Middle frontal gyrus (tissue), 1 donor: ENCODE data around the gene PLXNA4.

Experiments used
- DNase-seq: peaks from one replicate; pipeline ENCODE4 v3.0.0-alpha.2; 2015; ENCODE audit warnings: low spot score; ENCODE audit errors: extremely low spot score

The PLXNA4 gene

DNA sequence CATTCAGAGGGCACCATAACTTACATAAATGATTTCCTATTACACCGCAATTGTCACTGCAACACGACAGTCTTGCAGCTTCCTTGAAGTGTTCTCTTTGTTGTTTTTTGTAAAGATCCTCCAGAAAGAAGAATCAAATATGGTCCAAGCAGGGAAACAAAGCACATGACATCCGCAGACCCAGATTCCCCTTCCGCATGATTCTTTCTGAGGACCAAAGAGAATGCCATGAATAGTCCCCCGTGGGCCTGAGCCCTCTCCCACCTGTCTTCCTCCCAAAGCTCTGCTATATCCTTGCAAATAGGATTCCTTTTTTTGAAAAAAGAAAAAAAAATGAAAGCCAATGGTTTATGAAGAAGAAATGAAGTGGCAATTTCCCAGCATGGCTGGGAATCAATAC, 10.8 kb downstream of the PLXNA4 start:
- DNase-seq, result no peak

DNA sequence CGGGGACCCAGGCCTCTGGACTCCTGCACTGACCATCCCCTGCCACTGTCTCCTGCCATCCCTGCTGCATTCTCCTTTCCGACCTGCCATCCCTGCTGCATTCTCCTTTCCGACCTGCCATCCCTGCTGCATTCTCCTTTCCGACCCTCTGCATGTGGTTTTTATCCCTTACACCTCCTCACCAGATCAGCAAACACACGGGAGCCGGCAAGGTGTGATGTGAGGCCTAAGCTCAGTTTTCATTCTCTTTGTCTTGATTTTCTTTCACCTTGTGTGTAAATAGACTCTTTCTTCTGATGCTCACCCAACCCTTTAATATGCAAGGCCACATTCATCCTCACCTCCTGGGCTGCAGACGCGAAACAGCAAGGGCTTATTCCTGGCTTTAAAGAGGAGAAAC, 11.4 kb downstream of the PLXNA4 start:
- DNase-seq, result no peak

DNA sequence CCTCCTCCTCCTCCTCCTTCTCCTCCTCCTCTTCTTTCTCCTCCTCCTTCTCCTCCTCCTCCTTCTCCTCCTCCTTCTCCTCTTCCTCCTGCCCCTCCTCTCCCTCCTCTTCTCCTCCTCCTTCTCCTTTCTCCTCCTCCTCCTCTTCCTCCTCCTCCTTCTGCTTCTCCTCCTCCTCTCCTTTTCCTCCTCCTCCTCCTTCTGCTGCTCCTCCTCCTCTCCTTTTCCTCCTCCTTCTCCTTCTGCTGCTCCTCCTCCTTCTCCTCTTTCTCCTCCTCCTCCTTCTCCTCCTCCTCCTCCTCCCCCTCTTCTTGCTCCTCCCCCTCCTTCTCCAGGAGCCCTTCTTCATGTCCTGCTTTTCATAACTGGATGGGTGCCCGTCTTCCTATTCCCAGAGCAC, 12.2 kb downstream of the PLXNA4 start:
- no peak for DNase-seq

DNA sequence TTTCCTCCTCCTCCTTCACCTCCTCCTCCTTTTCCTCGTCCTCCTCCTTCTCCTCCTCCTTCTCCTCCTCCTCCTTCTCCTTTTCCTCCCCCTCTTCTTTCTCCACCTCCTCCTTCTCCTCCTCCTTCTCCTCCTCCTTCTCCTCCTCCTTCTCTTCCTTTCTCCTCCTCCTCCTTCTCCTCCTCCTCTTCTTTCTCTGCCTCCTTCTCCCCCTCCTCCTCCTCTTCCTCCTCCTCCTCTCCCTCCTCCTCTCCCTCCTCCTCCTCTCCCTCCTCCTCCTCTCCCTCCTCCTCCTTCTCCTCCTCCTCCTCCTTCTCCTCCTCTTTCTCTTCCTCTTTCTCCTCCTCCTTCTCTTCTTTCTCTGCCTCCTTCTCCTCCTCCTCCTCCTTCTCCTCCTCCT, 13.6 kb downstream of the PLXNA4 start:
- DNase-seq, result no peak

DNA sequence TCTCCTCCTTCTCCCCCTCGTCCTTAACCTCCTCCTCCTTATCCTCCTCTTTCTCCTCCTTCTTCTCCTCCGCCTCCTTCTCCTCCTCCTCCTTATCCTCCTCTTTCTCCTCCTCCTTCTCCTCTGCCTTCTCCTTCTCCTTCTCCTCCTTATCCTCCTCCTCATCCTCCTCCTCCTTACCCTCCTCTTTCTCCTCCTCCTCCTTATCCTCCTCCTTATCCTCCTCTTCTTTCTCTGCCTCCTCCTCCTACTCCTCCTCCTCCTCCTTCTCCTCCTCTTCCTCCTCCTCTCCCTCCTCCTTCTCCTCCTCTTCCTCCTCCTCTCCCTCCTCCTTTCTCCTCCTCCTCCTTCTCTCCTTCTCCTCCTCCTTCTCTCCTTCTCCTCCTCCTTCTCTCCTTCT, 14.5 kb downstream of the PLXNA4 start:
- no peak for DNase-seq

DNA sequence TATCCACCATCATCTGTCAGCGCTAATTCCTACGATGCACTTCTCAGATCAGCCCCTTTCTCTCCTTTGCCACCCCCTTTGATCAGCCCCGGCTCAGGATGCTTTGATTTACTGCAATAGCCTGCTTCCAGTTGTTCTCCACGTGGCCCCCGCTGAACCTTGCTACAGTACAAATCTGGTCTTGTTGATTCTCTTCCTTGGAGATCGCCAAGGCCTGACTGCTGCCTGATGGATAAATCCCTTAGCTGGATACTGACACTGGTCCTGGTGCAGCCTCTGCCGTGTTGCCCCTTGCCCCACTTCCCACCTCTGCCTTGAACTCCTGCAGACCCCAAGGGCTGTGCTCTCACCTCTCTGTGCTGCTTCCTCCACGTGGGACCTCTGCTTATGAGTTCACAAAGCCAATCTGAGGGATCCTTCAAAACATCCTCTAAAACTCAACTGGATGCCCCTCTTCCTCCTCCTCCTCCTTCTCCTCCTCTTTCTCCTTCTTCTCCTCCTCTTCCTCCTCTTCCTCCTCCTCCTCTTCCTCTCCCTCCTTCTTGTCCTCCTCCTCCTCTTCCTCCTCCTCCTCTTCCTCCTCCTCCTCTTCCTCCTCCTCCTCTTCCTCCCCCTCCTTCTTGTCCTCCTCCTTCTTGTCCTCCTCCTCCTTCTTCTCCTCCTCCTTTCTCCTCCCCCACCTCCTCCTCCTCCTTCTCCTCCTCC, 15.3 kb downstream of the PLXNA4 start:
- DNase-seq, result no peak

DNA sequence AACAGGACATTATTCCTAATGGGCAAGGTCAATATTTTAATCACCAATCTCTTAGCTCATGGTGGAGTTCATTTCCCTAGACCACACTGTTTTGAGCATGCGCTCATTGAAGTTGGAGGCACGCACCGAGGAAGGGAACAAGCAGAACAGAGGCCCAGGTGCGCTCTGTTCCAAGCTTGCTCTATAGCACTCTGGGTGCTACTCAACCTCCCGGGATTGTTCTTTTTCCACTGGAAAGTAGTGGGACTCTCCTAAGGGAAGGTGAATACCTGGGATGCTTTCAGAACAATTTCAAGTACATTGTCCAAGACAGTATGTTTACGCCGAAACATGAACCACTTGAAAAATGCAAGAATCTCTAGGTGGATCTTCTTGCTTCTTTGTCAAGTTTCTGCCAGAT, 16.2 kb downstream of the PLXNA4 start:
- no peak for DNase-seq

DNA sequence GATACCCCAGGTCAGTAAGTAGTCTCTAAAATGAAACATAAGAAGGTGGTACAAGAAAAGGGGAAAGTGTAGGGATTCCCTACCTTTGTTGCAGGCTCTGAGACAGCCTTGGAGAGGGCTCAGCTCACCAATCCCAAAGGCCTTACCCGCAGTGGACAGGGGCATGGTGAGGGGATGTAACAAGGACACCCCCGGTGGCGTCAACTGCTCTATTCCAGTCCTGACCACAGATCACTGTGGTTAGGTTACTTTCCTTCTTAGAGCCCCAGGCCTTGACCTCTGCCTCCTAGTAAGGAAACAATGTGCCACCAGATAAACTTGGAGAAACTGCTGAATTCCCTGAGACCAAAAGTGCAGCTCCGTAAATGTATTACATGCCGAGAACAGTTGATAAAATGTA, 17.5 kb downstream of the PLXNA4 start:
- DNase-seq, result no peak

DNA sequence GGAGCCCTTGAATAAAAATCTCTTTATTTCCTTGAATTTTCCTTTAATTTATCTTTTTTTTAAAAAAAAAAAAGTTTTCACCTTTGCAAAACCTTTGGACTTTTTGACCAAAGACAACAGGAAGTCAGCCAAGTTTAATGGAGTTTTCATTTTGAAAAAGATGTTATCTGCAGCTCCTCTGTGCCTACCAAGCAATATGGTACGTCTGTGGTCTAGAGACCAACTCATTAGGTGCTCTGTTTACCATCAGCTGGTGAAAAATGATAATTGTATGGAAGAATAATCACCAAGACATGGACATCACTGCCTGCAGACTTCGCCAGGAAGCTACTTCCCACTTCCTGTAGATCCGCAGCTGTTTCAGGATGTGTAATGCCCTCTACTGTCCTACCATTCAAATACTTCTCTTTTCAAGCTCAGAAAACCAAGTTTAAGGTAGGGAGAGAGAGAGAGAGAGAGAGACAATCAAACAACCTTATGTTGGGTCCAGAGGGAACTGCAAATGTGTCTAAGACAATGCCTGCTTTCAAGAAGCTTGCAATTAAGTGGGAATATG, 18.7 kb downstream of the PLXNA4 start:
- no peak for DNase-seq

DNA sequence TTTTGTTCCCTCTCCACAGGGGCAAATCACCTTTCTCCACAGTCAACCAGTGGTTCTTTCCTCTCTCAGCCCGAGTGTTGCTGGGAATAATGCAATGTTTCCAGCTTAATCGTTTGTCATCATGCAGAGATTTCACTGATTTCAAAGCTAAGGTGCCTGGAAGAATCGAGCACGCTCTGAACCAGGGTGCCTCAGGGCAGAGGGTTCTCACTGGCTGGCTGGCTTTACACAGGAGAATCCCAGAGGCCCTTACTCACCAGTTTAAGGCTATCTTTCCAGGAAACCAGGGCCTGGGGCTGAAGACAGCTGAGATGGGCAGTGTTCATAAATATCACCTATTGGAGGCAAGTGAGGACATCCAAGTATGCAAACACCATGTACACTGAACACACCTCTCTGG, 21.8 kb downstream of the PLXNA4 start:
- no peak for DNase-seq

DNA sequence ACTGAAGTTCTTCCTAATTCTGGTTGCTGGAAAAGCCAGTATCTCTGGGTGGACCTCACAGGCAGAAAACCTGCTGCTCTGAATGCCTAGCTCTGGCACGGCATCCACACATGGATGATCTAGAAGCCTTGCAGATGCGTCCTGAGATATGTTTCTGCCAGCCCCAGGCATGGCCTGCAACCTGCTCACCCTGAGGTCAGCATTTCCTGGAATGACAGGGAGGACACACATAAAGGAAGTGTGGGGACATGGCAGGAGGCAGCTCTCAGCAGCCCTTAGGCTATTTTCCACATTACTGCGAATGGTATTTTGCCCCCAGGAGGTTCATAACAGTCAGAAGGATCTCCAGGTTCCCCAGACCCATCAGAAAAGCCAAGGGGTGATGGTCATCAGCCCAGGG, 23.2 kb downstream of the PLXNA4 start:
- DNase-seq, result no peak

DNA sequence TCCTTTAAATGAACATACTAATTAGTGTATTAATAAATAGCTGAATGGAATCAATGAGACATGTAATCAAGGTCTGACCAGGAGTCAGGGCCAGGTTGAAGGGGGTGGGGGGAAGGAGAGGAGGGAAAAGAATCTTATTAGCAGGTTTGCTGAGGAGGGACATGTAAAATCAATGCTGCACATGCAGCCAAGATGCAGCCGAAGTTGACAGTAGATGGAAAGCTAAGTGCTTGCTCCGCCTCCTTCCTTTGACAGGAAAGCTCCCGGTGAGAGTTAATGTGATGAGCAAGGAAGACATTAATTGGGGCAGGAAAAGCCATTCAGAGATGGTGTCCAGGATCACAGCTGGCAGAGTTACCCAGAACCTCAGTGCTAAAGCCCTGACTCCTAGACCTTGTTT, 24.4 kb downstream of the PLXNA4 start:
- DNase-seq, result no peak

DNA sequence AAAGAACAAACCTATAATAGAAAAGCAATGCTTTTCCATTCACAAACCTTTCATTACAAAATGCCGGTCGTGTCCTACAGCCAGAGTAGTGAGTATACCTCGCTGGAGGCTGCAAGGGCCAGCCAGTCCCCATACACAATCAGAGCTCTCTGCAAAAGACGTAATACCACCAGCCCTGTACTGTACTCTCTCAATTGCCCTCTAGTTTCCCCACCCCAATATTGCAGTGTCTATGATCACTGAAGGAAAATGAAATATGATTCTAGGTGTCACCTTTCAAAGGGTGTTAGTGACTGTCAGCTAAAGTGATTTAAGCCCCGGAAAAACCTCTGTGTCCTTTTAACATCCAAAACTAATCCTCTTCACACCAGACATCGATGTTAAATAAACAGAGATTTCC, 24.8 kb downstream of the PLXNA4 start:
- DNase-seq, result no peak

DNA sequence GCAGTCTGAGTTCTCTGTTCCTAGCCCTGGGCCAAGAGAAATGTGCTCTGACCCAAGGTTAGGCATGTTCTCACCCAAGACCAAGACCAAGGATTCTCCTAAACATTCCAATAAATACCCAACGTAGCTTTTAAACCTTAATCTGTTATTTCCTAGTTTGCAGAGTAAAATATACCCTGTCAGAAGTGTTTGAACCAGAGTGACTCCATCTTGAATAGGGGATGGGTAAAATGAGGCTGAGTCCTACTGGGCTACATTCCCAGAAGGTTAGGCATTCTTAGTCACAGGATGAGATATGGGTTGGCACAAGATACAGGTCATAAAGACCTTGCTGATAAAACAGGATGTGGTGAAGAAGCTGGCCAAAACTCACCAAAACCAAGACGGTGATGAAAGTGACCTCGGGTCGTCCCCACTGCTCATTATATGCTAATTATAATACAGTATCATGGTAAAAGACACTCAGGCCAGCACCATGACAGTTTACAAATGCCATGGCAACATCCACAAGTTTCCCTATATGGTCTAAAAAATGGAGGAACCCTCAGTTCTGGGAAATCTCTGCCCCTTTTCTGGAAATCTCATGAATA, 27.7 kb downstream of the PLXNA4 start:
- DNase-seq, result no peak

DNA sequence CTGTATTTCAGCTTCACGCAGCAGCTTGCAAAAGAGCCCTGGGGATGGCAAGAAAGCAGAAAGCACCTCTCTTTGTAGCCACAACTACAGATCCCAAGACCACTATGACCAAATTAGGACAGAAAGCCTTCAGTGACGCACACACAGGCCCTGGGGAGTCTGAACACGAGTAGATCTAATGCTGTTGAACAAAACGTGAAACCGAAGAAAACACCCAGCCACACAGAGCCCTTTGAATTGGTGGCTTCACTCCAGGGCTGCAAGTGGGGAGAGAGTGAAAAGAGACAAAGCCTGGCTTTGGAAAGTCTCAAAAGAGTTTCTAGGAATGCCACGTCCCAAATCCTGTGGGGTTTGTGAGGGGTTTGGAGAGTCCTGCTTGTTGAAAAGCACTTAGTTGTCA, 28.4 kb downstream of the PLXNA4 start:
- DNase-seq, result no peak

DNA sequence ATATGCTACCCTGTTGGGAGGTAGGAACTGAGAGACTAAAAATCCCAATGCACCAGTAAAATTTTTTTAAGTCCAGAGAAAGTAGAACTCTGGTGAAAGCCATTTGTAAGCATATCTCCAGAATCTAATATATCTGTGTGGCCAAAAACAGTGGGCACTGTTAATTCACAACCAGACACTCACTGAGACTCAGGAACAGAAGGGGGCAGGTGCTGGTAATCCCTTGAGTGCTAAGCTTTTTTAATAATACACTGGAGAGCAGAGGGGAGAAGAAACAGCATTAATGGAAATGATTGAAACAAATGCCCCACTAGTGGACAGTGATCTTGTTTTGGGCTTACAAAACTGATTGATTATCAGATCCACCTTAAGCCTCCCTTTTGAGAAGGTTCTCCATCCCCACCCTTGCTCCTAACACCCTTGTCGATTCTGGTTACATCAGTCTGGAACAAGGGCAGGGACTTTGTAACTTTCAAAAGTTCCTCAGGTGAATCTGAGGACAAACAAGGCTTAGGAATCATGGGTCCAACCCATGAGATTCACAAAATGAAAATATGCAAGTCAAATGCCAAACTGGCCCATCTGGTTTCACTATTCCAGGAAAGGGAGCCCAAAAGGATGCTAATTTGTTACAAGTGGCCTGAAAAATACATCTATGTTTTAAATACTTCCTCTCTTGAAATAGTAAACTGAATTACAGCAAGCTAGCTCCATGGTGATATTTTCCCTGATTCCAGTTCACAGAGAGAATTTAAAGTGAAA, 29.7 kb downstream of the PLXNA4 start:
- no peak for DNase-seq

DNA sequence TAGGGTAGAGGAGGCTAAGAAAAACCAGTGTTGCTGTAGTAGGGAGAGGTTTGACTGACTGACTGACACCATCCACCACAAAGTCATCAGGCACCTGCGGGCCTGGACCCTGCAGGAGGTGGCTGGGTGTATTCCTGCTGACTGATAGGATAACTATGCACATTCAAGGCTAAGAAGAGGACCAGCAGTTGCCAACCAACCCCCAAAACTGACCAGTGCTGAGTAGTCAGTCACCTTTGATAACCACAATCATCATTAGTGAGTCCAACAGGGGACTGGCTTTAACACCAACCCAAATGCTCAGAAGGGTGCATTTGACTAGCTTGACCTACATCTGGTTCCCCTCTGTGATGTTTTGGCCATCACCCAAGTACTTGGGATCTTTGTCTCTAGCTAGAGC, 30.5 kb downstream of the PLXNA4 start:
- no peak for DNase-seq

DNA sequence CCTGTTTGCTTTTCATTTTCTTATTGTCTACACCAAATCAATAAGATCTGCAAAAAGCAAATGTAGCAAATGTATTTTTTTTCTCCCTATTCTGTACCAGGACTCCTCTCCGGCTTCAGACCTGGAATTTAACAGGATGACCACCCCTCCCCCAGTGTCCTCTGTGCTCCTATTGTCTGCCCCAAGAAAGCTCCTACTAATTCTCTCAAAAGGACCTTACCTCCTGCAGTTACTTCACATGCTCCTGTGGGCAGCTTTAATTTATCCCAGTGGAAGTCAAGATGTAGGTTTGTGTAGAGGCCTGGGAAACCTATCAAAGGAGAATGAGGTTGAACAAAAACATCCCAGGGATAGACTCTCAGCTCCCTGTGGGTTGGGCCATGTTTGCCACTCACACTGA, 31.3 kb downstream of the PLXNA4 start:
- no peak for DNase-seq

DNA sequence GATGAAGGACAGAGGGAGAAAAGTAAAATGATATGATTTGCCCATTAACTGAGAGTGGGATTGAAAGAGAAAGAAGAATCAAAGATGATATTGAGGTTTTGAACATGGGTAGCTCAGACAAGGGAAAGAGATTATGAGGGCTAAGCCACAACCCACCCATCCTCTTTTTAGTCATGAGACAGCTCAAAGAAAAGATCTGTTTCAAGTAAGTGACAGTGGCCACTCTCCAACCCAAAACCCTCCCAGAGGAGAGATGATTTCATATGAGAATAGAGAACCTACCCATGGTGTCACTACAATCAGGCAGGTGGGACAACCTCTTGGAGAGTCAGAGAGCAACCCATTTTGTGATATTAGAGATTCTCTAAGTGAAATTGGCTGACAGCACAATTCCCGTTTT, 32.2 kb downstream of the PLXNA4 start:
- no peak for DNase-seq

DNA sequence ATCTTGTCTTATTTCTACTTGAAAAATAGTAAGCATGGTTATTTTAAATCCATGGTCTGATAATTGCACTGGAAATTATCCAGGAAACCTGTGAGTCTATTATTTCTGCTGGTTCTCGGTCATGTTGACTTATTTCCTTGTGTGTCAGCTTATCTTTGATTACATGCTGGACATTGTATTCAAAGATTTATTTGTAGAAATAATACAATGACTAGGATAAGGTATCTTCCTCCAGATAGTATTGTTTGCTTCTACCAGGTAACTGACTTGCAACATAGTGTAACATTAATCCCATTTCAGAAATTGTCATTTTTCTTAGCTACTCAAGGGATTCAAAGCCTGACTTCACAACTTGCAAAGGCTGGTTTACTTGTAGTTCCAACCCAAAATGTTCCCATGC, 33.4 kb downstream of the PLXNA4 start:
- no peak for DNase-seq

DNA sequence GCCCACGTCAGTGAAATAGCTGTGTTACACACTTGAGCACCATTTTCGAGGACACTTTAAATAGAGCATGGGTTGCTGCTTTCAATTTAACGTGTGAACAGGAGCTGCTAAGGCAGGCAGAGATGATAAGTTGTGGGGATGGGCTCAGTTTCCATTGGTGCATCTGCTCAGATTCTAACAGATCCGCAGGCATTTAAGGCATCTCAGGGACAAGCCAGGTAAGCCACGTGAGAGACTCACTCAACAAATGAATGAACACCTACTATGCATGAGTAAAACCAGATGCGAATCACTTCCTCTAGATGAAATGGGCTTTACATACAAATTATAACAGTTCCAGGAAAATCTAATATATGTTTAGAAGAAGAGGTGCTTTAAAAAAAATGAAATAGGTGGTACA, 34.6 kb downstream of the PLXNA4 start:
- DNase-seq, result no peak

DNA sequence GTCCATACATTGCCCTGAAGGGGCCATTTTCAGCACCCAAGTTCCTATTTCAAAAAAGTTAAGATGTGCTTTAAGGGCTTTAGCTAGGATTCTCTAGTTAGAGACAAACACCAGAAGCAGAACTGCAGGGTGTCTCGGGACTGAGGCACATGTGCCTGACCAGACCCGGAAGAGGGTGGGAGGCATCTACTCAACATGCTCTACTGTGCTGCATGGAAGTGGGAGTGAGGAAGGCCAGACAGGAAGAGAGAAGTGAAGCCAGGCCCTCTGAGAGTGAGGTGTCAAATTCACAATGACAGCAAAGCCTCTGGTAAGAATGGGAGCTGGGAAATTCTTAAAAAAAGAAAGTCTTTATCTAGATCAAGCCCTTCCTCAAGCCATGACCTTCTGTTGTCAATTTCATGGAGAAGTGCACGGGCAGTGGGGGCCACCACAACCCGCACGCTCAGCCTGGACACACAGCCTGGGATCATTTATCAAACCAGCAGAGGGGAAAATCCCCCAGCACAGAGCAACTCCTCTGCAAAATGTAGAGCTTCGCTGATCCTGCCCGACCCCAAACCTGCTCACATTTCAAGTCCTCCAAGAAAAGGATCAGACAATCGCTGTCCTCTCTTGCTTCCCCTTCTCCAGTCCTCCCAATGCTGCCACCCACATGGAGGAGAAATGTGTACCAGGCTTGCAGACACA, 38.7 kb downstream of the PLXNA4 start:
- DNase-seq, result no peak
